NCI-H774 (cell line): ENCODE measurements around the gene RGS11.

ENCODE experiments used
- DNase-seq: peaks from one replicate; lab custom pipeline; 2025; lab: John Stamatoyannopoulos, UW

Gene RGS11

DNA sequence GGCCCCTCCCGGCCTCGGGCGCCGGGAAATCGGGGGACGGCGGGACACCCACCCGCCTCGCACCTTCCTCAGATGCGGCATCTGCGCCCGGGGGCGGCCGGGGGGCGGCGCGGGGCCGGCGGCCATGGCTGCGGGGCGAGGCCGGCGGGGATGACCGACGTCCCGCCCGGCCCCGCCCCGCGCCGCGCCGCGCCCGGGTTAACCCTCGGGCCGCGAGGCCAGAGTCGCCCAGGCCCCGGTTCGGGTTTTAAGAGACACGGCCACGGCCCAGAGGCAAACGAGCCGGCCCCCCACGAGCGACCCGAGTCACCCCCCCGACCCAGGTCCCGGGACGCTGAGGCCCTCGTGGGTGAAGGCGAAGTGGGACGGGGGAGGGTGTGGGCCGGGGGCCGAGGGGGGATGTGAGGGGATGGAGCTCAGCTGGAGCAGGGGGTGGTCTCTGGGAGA, at the start of gene RGS11:
Gene RGS11 (minus strand): TSS at position 159 of the 447 bp plus-strand sequence. CDS start 33 bp downstream, at position 126.
- no peak for DNase-seq

DNA sequence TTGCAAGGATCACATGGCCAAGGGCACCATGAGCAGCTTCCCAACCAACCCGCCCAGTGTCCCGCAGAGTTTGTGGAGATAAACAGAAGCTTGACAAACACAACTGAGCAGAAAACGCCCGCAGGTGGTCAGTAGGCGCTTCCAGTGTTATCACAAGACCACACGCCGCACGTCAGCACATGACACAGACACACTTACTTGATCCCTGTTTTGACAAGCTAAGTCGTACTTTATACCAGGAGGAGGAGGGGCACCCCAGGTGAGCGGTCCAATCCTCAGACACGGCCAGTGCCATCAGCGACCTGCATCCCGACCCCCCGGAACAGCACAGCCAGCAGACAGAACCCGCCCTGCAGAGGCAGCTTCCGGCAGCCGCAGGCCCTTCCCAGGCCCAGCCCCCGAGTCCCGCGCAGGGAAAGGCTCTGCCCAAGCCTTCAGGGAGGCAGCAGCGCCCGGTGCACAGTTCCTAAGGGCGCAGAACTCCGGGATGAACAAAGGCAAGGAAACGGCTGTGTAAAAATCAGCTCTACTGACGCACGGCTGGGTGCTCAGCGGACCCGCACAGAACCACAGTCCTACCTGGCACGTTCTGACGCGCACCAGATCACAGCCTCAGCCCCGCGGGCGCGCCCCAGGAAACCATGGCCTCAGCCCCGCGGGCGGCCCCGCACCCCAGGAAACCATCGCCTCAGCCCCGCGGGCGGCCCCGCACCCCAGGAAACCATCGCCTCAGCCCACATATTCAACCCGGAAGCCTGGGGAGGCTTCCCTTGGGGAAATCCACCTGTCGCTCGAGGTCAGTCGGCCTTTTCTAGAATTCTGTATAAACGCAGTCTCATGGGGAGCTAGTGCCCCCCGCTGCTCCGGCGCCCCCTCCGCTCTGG, 48.9 kb upstream of the RGS11 start:
- DNase-seq = no peak

DNA sequence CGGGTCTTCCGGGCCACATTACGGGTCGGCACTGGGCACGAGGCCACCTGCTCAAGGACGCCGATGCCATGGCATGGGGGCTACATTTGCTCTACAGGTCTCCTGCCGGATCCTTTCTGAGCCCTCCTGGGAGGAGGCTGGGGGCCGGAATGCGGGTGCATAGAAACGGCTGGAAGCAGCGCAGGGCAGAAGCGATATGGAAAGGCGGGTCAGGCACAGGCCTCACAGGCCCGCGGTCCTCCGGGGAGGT, 48.4 kb upstream of the RGS11 start:
- no peak for DNase-seq

DNA sequence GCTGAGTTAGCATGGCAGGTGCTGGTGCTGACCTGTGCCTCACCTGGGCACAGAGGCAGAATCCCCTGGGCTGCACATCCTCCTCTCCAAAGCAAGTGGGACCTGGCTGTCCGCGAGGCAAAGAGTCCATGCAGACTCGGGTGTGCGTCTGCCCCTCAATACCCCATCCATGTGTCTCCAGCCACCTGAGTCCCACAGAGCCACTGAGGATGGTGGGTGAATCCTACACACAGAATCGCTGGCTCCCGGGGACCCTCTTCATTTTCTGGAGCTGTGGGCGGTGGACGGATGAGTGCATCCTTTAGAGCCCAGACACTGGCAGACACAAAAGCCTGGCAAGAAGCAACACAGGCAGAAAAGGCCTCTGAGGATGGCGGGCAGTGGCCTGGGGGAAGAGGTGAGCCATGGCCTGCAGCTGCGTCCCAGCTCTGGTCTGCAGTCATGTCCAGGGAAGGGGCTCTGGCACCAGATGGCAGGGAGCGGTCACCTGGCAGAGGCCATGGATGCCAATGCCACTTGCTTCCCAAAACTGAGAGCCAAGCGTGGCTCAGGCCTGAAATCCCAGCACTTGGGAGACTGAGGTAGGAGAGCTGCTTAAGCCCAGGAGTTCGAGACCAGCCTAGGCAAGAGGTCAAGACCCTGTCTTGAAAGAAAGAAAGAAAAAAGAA, 46.9 kb upstream of the RGS11 start:
- DNase-seq = no peak

DNA sequence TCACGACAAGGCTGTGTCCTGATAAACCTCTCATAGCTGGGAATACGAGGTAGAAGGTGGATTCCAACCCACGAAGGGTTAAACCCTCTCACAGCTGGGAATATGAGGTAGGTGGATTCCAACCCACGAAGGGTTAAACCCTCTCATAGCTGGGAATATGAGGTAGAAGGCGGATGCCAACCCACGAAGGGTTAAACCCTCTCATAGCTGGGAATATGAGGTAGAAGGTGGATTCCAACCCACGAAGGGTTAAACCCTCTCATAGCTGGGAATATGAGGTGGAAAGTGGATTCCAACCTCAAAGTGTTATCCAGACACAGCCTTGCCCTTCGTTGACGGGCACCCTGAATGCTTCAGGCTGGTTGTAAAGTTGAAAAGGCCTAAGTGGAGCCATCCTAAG, 45.8 kb upstream of the RGS11 start:
- no peak for DNase-seq

DNA sequence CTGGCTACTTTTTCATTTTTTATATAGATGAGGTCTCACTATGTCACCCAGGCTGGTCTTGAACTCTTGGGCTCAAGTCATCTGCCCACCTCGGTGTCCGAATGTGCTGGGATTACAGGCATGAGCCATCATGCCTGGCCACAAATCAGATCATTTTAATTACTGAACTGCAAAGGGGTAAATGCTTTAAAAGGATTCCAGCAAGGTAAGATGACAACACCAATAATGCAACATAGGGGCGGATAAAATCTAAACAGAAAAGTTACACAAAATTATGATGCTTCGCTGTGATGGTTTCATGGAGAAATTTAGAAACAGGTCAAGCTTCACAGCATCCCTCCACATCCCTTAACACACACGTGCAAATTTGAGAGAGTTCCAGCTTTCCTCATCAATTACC, 44.5 kb upstream of the RGS11 start:
- no peak for DNase-seq

DNA sequence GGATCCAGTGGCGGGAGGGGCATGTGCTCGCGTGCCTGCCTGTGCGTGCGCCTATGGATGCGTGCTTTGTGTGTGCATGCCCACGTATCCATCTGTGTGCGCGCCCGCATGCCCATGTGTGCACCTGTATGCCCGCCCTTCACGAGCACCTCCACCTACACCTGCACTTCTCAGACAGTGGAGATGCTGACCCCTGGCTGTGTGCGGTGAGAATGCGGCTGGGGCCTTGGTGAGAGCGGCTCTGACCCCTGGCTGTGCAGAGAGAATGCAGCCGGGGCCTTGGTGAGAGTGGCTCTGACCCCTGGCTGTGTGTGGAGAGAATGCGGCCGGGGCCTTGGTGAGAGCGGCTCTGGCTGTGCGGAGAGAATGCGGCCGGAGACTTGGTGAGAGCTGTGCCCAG, 42.9 kb upstream of the RGS11 start:
- DNase-seq = no peak

DNA sequence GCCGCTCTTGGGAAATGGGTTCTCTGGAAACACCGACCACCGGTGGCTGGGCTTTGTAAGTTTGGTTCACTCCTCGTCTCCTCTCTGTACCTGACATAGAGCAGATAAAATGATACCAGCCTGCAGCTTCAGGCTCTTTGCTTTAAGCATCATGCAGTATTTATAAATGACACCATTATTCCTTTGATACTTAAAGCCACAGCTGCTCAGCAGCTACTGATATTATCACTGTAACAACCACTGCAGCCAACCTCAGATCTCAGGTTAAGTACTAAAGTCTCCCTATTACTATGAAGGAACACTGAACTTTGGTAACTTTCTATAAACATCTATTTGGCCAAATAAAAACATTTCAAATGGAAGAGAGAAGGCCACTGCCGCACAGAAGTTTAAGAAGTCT, 41.8 kb upstream of the RGS11 start:
- DNase-seq = no peak

DNA sequence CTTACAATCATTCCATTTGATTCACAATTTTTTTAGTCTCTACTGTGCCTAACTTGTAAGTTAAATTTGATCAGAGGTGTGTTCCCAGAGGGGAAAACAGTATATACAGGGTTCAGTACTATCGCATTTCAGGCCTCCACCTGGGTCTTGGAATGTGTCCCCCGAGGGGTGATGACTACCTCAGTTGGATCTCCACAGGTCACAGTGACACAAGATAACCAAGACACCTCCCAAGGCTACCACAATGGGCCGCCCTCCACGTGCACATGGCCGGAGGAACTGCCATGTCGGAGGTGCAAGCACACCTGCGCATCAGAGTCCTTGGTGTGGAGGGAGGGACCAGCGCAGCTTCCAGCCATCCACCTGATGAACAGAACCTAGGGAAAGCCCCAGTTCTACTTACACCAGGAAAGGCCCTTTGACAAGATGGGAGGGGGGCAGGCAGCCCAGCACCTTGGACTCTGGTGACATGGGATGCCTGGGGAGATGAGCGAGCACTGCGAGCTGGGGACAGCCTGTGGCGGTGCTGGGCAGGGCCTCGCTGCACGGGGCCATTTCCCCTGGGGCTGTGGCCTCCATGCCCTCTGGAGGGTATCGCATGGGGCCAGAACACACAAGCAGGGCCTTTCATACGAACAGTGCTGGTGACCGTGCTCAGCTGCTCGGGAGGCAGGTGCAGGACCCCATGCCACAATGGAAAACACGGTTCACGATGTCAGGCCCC, 41.2 kb upstream of the RGS11 start:
- DNase-seq = no peak

DNA sequence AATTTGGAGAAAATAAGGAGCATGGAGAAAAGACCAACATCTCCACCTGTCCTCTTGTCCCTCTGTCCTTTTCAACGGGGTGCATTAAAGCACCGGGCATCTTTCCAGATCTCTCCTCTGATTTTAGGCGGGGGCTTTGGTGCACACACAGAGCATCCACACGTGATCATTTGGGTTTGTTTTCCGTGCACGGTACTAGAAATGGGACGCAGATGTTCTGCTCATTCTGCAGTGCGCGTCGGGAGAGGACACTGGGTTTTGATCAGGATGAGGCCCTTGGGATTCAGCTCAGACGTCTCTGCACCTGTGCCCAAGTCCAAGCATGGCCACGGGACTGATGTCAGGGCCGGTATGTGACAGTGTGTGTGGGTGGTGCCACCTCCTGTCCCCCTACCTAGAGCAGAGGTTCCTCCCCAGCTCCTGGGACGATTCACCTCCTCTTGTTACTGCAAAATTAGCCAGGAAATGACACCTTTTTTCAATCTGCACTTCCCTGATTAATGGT, 39.1 kb upstream of the RGS11 start:
- no peak for DNase-seq

DNA sequence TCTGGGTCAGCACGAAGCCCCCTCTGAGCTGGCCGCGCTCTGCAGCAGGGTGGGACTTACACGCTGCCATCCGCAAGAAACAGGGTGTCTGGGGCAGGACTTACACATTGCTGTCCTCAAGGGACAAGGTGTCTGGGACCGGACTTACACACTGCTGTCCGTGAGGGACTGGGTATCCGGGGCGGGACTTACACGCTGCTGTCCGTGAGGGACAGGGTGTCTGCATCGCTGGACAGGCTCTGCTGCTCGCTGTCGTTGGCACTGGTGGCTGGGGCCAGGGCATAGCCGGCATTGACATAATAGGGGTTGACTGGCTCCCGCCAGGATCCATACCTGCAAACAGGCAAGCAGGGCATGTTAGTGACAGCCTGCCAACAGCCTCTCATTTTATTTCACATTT, 38.6 kb upstream of the RGS11 start:
- DNase-seq = no peak

DNA sequence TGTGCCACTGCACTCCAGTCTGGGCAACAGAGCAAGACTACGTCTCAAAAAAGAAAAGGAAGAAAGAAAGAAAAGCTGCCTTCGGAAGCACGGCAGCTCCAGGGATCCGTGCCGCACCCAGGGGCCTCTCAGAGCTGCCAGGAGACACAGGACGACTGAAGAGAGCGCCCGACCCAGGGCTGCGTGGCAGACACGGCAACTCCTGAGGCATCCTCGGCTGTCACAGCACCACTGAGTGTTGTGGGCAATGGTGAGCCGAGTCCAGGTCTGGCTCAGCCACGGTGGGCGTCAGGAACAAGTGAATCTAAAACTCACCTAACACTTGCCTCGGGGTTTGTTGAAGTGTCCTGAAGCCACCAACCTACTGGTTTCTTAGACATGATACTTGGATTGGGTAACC, 36.0 kb upstream of the RGS11 start:
- no peak for DNase-seq

DNA sequence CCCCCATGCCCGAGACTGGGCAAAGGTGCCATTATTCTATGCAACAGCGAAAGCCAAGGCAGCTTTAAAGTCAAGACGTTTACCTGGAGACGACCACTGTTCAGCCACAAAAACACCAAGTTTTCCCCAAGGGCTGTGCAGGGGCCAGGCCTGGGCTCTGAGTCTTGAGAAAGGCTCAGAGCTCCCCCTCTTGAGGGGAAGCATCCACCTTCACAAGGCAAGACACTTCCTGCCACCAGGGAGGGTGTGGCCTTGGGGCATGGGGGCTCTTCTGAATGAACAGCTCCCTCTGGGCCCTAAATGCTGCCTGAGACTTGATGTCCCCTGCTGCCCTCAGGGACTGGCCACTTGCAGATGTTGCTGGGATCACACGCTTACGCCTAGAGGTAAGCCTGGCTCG, 33.7 kb upstream of the RGS11 start:
- no peak for DNase-seq

DNA sequence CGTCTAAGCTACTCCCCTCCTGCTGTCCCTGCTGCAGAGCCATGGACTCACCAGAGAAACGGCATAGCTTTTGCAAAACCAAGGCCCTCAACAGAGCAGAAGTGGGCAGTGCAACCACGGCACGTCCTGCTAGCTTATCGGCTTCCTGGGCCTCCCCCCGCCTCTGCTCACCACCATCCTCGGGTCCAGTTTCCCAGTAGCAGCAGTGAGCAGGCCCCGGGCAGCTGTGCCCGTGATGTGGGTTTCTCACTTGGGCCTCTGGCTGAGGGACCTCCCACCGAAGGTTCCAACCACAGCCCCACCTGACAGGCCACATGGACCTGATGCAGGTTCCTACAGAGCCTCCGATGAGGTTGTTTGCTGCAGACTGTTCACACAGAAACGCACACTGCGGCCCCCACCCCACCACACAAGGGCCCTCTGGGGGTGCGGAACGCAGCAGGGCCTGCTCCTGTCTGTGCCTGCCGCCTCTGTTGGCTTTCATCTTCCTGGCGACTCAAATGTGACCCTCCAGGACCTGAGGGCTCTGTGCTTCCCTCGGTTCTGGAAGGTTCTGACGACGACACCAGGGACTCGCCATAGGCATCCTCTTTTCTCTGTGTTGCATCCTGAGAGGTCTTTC, 32.1 kb upstream of the RGS11 start:
- DNase-seq = no peak

DNA sequence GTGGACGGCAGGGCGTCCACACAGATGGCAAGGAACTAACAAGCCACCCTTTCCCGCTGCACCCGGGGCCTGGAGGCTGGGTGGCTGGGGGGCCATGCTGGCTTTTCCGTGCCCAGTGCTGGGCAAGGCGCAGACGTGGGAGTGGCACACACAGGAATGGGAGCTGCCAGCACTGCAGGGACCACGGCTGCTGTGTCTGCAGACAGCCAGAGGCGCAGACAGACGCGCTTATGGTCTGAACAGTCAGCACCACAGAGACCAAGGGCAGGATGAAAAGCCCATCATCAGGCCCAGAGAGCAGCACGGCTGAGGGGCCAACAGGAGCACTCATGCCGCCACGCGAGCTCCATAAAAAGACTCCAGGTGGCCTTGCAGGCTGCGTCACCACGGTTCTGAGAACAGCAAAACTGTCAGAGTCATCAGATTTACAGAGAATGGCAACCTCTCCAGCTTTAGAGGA, 31.2 kb upstream of the RGS11 start:
- DNase-seq = no peak

DNA sequence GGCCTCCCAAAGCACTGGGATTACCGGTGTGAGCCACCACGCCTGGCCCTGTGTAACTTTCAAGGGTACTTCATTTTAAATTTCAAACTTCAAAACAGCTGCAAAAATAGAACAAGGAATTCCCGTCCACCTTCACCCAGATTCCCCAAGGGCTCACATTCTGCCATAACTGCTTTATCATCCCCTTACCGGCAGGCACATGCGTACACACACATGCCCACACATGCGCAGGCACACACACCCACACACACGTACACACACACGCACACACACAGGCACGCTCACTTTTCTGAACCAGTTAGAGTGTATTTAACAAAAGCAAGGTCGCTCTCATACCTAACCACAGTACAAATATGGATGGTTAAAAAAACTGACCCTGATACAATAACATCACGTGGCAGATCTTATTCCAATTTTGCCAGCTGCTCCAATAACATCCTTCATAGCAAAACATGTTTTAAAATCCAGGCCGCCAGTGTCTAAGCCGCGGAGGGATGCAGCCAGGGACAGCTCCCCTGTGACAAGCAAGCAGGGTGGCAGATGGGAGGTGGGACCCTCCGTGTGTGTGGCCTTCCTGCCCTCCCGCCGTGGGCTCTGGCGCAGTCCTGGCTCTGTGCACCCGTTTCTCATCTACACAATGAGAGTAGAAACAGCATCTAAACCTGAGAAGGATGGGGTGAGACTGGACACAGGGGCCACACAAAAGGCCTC, 30.3 kb upstream of the RGS11 start:
- DNase-seq = no peak

DNA sequence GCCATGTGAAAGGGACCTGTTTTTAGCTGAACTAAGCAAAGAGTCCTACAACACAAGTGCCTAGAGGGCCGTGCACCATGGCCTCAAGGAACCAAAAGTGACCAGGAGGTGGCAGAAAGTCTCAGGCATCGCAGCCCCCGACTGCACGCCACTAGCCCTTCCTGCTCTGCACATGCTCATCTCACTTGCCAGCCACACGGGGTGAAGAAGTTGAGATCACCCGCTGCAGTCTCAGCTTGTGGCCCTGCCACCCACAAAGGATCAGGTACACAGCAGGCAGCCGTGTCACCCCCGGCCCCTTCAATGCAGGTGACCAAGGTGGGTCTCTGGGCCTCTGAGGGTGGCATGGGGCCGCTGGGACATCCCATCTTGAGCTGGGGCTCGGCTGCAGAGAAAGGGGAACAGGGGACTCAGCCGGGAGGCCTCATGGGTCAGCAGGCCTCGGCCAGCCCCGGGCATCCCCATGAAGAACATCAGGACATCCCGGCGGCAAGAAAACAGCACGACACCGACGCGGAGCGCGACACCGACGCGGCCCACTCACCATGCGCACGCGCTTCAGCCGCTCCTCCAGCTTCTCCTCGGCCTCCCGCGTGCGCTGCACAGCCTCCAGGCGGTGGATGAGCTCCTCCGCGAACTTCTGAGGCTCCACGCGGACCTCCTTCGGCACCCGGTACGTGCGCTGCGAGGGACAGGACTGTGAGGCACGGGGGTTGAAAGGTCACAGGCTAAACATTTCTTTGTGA, 28.2 kb upstream of the RGS11 start:
- no peak for DNase-seq

DNA sequence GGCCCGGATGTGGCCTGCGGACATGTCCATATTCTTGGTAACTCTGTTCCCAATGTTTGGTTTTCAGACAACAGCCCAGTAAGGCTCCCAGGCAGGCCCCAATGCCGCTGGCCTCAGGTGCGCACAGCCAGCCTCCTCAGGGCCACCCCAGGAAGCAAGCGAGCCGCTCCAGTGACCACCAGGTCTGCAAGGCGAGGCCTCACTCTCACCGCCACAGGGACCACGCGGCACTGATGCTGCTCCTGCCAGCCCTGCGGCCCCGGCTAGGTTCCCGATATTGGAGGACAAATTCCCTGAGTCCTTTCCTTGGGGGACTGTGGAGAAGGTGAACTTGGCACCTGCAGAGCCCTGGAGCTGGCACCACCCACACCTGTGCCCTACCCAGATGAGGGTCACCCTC, 26.2 kb upstream of the RGS11 start:
- DNase-seq = no peak

DNA sequence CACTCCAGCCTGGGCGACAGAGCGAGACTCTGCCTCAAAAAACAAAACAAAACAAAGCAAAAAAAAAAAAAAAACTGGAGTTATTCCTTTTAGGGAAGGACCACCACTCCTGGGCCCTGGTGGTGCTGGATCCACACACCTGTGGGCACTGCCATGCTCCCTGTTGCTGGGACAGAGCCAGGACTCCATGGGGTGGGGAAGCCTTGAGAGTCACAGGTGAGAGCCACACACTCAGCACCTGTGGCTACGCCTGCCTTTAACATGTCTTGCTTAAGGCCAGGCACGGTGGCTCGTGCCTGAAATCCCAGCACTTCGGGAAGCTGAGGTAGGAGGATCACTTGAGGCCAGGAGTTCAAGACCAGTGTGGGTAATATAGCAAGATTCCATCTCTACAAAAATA, 25.5 kb upstream of the RGS11 start:
- no peak for DNase-seq

DNA sequence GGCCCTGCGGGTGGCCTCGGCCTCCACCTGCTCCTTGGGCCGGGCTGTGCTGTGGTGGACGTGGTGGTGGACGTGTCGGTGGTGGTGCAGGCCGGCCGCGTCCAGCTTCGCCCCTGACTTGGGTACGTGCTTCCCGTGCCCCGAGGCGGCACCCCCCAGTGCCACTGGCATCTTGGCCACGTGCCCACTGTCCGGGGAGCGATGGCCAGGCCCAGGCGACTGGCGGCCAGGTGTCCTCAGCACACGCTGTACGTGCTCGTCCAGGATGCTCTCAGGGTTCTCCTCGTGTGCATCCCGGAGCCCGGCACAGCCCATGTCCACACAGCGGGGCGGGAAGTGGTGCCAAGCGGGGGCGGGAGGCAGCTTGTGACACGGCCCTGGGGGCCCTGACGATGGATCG, 22.1 kb upstream of the RGS11 start:
- DNase-seq = no peak
